Smooth muscle cell (in vitro differentiated cells): Measurements from ENCODE around the gene MAEA. TPM values are rescaled to one million over a fixed set of nuclear protein-coding genes. Genes with fewer than 3 reads are reported as not detected.

Source experiments
- DNase-seq: peaks from one replicate; lab custom pipeline; 2025; ENCODE audit not compliant: unreplicated experiment; lab: John Stamatoyannopoulos, UW
- H2AFZ ChIP-seq: fragments of 200-600 bp; sonication (generic); 2 replicates; pipeline ENCODE4 v1.6.0; 2016; ENCODE audit warnings: antibody characterized with exemption, low read depth, mild to moderate bottlenecking
- H3F3A ChIP-seq: fragments of 200-600 bp; sonication (generic); 2 replicates; pipeline ENCODE4 v1.6.0; 2017; ENCODE audit warnings: antibody characterized with exemption, low read depth
- H3K27ac ChIP-seq: fragments of 200-600 bp; sonication (generic); 2 replicates; pipeline ENCODE4 v1.5.1; 2016; ENCODE audit warnings: low read depth, mild to moderate bottlenecking
- H3K27me3 ChIP-seq: fragments of 200-600 bp; sonication (generic); 2 replicates; pipeline ENCODE4 v1.6.1; 2016; ENCODE audit warnings: low read depth, mild to moderate bottlenecking
- H3K36me3 ChIP-seq: fragments of 200-600 bp; sonication (generic); 2 replicates; pipeline ENCODE4 v1.5.1; 2016; ENCODE audit warnings: low read depth
- H3K4me1 ChIP-seq: fragments of 200-600 bp; sonication (generic); 2 replicates; pipeline ENCODE4 v1.5.1; 2016; ENCODE audit warnings: low read depth
- H3K4me2 ChIP-seq: fragments of 200-600 bp; sonication (generic); 2 replicates; pipeline ENCODE4 v1.6.0; 2016; ENCODE audit warnings: mild to moderate bottlenecking
- H3K4me3 ChIP-seq: fragments of 200-600 bp; sonication (generic); 2 replicates; pipeline ENCODE4 v1.5.1; 2016; ENCODE audit warnings: mild to moderate bottlenecking
- H3K79me2 ChIP-seq: fragments of 200-600 bp; sonication (generic); 2 replicates; pipeline ENCODE4 v1.6.0; 2016; ENCODE audit warnings: low read depth, mild to moderate bottlenecking
- H3K9ac ChIP-seq: fragments of 200-600 bp; sonication (generic); 2 replicates; pipeline ENCODE4 v1.6.0; 2016; ENCODE audit warnings: low read depth
- H3K9me3 ChIP-seq: fragments of 200-600 bp; sonication (generic); replicated peaks from 2 replicates; pipeline ENCODE4 v1.5.1; 2016; ENCODE audit warnings: low read depth
- H4K20me1 ChIP-seq: fragments of 200-600 bp; sonication (generic); 2 replicates; pipeline ENCODE4 v1.6.0; 2016; ENCODE audit warnings: low read depth
- WGBS: methylation state at CpG from one replicate; pipeline ENCODE4 v1.1.7; 2016; ENCODE audit warnings: low lambda C conversion rate; 5-methylcytosine and 5-hydroxymethylcytosine counted together
- polyA plus RNA-seq: library from polyadenylated mRNA; unstranded; fragments of >200 nt; fragmentation: Nextera tagmentation; extraction: Ambion mirVana; gene quantifications from 2 replicates; pipeline ENCODE4 v1.2.1, GENCODE V29; 2016
- total RNA-seq: library from RNA; depleted of rRNA; stranded (reverse); fragments of >200 nt; gene quantifications from 2 replicates; pipeline ENCODE4 v1.2.3, GENCODE V29; 2014
- TF ChIP-seq, protein P1 (sequence below): fragments of 200-600 bp; sonication (generic); IDR thresholded peaks from 2 replicates; pipeline ENCODE4 v1.5.1; 2017; ENCODE audit warnings: borderline replicate concordance, mild to moderate bottlenecking, antibody characterized with exemption; ENCODE audit not compliant: insufficient read depth, poor library complexity, severe bottlenecking

The MAEA gene
- total RNA-seq (40.8 and 48.2 TPM in 2 replicates), polyA plus RNA-seq (48.0 and 60.9 TPM in 2 replicates)

DNA sequence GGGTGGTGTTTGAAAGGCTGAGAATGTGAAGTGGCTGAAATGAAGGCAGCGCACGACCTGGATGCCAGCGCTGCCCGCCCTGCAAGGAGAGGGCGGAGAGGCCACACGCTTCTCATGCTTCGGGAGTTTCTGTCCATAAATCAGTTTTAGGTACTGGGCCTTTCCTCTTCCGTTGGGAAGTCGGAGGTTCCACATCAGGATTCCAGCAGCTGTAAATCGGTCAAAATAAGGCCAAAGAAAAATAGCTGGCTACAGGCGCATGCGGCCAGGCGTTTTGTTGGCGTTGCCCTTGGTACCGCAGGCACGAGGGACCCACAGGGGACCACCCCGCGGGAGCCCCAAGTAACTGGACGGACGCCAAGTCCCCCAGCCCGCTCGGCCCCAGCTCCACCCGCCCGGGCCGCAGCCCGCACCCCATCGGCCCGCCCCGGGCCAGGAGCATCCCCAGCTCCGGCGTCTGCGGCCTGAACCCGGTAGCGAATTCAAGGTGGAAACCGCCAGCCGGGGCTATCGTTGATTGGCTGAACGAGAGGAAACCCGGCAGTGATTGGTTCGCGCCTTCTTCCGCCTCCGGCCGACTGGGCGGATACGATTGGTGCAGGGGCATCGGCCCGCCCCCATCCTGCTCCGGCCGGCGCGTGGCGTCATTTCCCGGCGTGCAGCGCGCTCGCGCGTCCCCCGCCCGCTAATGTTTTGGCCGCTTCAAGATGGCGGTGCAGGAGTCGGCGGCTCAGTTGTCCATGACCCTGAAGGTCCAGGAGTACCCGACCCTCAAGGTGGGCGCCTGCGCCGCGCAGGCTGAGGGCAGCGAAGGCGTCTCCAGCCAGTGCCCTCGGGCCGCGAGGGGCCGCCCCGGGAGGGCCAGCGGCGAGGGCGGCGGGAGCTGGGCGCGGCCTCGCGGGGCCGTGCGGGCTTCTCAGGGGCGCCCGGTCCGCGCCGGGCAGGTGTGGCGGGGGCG lies at the start of gene MAEA:
Gene MAEA, plus strand, starts transcription at position 685 of the 958 bp plus-strand sequence. Its CDS starts 23 bp downstream, at position 708.
- TF ChIP-seq, protein P1, sequence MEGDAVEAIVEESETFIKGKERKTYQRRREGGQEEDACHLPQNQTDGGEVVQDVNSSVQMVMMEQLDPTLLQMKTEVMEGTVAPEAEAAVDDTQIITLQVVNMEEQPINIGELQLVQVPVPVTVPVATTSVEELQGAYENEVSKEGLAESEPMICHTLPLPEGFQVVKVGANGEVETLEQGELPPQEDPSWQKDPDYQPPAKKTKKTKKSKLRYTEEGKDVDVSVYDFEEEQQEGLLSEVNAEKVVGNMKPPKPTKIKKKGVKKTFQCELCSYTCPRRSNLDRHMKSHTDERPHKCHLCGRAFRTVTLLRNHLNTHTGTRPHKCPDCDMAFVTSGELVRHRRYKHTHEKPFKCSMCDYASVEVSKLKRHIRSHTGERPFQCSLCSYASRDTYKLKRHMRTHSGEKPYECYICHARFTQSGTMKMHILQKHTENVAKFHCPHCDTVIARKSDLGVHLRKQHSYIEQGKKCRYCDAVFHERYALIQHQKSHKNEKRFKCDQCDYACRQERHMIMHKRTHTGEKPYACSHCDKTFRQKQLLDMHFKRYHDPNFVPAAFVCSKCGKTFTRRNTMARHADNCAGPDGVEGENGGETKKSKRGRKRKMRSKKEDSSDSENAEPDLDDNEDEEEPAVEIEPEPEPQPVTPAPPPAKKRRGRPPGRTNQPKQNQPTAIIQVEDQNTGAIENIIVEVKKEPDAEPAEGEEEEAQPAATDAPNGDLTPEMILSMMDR: no peak
- Histone ChIP-seq H2AFZ (peak within 1 kb of the TSS; percentile 48), H3K9ac (peak within 1 kb of the TSS; percentile 92), H3K4me3 (peak within 1 kb of the TSS; percentile 72), H4K20me1 (peaks cover 43% of the 10 kb centered on the region), H3K79me2 (peaks cover 45% of the 10 kb centered on the region), H3K4me1 (peaks cover 12% of the 10 kb centered on the region), H3K36me3 (no peaks in the 10 kb centered on the region), H3F3A (no peaks in the 10 kb centered on the region), H3K27ac (peak within 1 kb of the TSS; percentile 65), H3K27me3 (no peaks in the 10 kb centered on the region), H3K4me2 (peak within 1 kb of the TSS; percentile 94), H3K9me3 (no peaks in the 10 kb centered on the region)
- 1% methylated on average over 81 of the region's 95 CpGs for WGBS
- DNase-seq: peak; percentile 88

DNA sequence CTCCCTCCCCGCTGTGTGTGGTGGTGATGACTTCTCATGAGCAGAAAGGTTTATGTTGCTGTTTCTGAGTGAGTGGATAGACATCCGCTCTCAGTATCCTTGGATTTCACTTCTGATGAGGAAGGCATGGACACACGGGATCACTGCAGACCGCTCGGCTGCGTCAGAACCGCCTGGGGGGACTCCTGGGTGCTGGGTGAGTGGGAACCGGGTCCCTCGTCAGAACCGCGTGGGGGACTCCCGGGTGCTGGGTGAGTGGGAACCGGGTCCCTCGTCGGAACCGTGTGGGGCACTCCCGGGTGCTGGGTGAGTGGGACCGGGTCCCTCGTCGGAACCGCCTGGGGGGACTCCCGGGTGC lies 49.8 kb upstream of the MAEA start:
- TF ChIP-seq, protein P1: no peak
- Histone ChIP-seq H3K9me3 (no peaks in the 10 kb centered on the region), H3K4me3 (no peak overlapping the region), H2AFZ (no peak overlapping the region), H3K27ac (no peak overlapping the region), H3K4me1 (no peaks in the 10 kb centered on the region), H3K36me3 (peaks cover under 1% of the 10 kb centered on the region), H4K20me1 (peaks cover 89% of the 10 kb centered on the region), H3F3A (no peaks in the 10 kb centered on the region), H3K9ac (no peak overlapping the region), H3K4me2 (no peak overlapping the region), H3K27me3 (no peaks in the 10 kb centered on the region), H3K79me2 (peaks cover 49% of the 10 kb centered on the region)
- over 99% methylated on average over 8 of the region's 22 CpGs for WGBS
- no peak for DNase-seq

DNA sequence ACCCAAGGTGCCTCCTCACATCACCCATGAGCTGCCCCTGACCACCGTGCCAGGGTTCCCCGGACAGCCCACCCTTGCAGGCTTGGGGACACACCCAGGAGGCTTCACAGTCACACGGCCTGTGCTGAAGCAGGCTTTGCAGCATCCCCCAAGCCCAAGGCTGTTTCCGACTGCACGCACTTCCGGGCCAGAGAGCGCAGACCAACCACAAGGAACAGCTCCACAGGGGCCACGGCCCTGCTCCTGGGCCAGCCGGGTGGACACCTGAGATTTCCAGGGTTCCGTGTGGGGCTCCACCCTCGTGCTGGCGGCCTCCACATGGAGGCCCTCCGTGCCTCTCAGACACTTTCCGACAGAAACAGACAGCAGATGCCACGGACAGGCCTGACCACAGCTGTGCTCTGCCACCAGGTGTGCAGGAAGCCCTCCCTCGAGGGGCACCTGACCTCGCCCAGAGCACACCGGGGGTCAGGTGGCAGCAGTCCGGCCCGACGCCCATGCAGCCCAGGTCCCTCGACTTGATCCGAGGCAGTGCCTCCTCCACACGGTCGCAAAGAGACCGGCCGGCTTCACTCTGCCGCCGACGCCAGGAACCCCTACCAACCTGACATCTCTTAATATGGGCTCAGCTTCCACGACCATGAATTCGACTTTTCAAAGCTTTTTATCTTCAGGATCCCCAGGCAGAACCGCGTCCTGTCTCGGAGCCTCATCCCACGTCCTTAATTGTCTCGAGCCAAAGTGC lies 48.8 kb upstream of the MAEA start:
- Histone ChIP-seq H2AFZ (no peak overlapping the region), H3K36me3 (no peaks in the 10 kb centered on the region), H4K20me1 (peaks cover 91% of the 10 kb centered on the region), H3F3A (no peaks in the 10 kb centered on the region), H3K9me3 (no peaks in the 10 kb centered on the region), H3K4me3 (no peak overlapping the region), H3K4me1 (no peaks in the 10 kb centered on the region), H3K27ac (no peak overlapping the region), H3K27me3 (no peaks in the 10 kb centered on the region), H3K4me2 (no peak overlapping the region), H3K9ac (no peak overlapping the region), H3K79me2 (peaks cover 59% of the 10 kb centered on the region)
- no peak for DNase-seq
- TF ChIP-seq, protein P1: no peak
- WGBS: 99% methylated on average over 37 of the region's 37 CpGs
